IMR-90 (cell line): ENCODE results near the gene METRNL. TPM values are rescaled to one million over a fixed set of nuclear protein-coding genes. Genes with fewer than 3 reads are reported as not detected.

ENCODE experiments used
- ATAC-seq: fragments of 200-7000 bp; cut with Tn5 transposase; 2 replicates; pipeline ENCODE4 v1.9.1; 2020; ENCODE audit warnings: low read depth, mild to moderate bottlenecking, moderate library complexity
- BruUV-seq: library from RNA; stranded (reverse); fragments of 400-500 nt; replicated peaks from 2 replicates; lab custom pipeline; 2021; lab: Mats Ljungman, UMichigan
- CTCF ChIA-PET: fragments of 300-600 bp; formaldehyde crosslinking; extraction: SDS; loops from one replicate; lab custom pipeline; 2021; ENCODE audit warnings: antibody characterized with exemption; lab: Yijun Ruan, JAX
- POLR2A ChIA-PET: fragments of 300-600 bp; sonication (Branson Sonifier 250); formaldehyde crosslinking; loops from one replicate; lab custom pipeline; 2022; ENCODE audit warnings: antibody characterized with exemption; ENCODE audit not compliant: unreplicated experiment; lab: Charles Lee
- DNase-seq: peaks from one replicate; pipeline ENCODE4 v3.0.0; 2013
- H2AFZ ChIP-seq: replicated peaks from 2 replicates; pipeline ENCODE3; 2013; ENCODE audit warnings: low read length, mild to moderate bottlenecking; ENCODE audit not compliant: poor library complexity
- H2AK5ac ChIP-seq: 2 replicates; pipeline ENCODE4 v1.6.1; 2013; ENCODE audit warnings: low read depth, low read length, inconsistent platforms
- H2AK9ac ChIP-seq: replicated peaks from 2 replicates; pipeline ENCODE3; 2013; ENCODE audit warnings: mild to moderate bottlenecking, low read depth, low read length, moderate library complexity; ENCODE audit not compliant: poor library complexity
- H2BK120ac ChIP-seq: 2 replicates; pipeline ENCODE4 v1.6.1; 2013; ENCODE audit warnings: low read depth, low read length, inconsistent platforms
- H2BK15ac ChIP-seq: 3 replicates; pipeline ENCODE4 v1.6.1; 2013; ENCODE audit warnings: low read depth, low read length, inconsistent platforms
- H2BK20ac ChIP-seq: 2 replicates; pipeline ENCODE4 v1.6.1; 2013; ENCODE audit warnings: low read depth, mild to moderate bottlenecking, inconsistent platforms, low read length, moderate library complexity
- H2BK5ac ChIP-seq: 2 replicates; pipeline ENCODE4 v1.6.1; 2013; ENCODE audit warnings: mild to moderate bottlenecking, low read depth, low read length, inconsistent platforms; ENCODE audit not compliant: poor library complexity, severe bottlenecking
- H3K14ac ChIP-seq: replicated peaks from 2 replicates; pipeline ENCODE4 v1.6.1; 2013; ENCODE audit warnings: low read depth, low read length, inconsistent platforms
- H3K18ac ChIP-seq: 2 replicates; pipeline ENCODE4 v1.6.1; 2013; ENCODE audit warnings: low read depth, low read length, control low read depth
- H3K23ac ChIP-seq: 2 replicates; pipeline ENCODE4 v1.6.1; 2013; ENCODE audit warnings: low read depth, low read length, inconsistent platforms
- H3K27ac ChIP-seq: 2 replicates; pipeline ENCODE4 v1.5.1; 2013; ENCODE audit warnings: mild to moderate bottlenecking, control low read depth, low read length; ENCODE audit not compliant: insufficient read depth
- H3K27me3 ChIP-seq: 2 replicates; pipeline ENCODE4 v1.6.1; 2013; ENCODE audit warnings: low read length; ENCODE audit not compliant: control insufficient read depth, insufficient read depth
- H3K36me3 ChIP-seq: 2 replicates; pipeline ENCODE4 v1.6.1; 2013; ENCODE audit warnings: low read length, mixed read lengths; ENCODE audit not compliant: control insufficient read depth, insufficient read depth
- H3K4ac ChIP-seq: 2 replicates; pipeline ENCODE4 v1.6.1; 2013; ENCODE audit warnings: low read depth, low read length, inconsistent platforms
- H3K4me1 ChIP-seq: 2 replicates; pipeline ENCODE4 v1.6.1; 2013; ENCODE audit warnings: low read length, mixed read lengths; ENCODE audit not compliant: control insufficient read depth, insufficient read depth
- H3K4me2 ChIP-seq: 2 replicates; pipeline ENCODE4 v1.6.1; 2013; ENCODE audit warnings: low read depth, mild to moderate bottlenecking, control low read depth, low read length, moderate library complexity
- H3K4me3 ChIP-seq: 2 replicates; pipeline ENCODE4 v1.5.1; 2013; ENCODE audit warnings: low read depth, mild to moderate bottlenecking, control low read depth, low read length, moderate library complexity; ENCODE audit not compliant: insufficient read depth
- H3K56ac ChIP-seq: 2 replicates; pipeline ENCODE4 v1.6.1; 2013; ENCODE audit warnings: low read length, inconsistent platforms; ENCODE audit not compliant: insufficient read depth; ENCODE audit errors: extremely low read depth
- H3K79me1 ChIP-seq, 2 experiments: 2 replicates each; pipeline ENCODE4 v1.6.1; 2013; ENCODE audit warnings: low read length in 2 of 2, inconsistent platforms in 1 of 2, low read depth in 1 of 2
- H3K9ac ChIP-seq: 2 replicates; pipeline ENCODE4 v1.6.1; 2013; ENCODE audit warnings: low read depth, low read length, control low read depth
- H3K9me1 ChIP-seq: 2 replicates; pipeline ENCODE4 v1.6.1; 2013; ENCODE audit warnings: low read length, inconsistent platforms; ENCODE audit not compliant: insufficient read depth
- H3K9me3 ChIP-seq: 2 replicates; pipeline ENCODE4 v1.6.1; 2013; ENCODE audit warnings: low read length; ENCODE audit not compliant: control insufficient read depth, insufficient read depth
- H4K20me1 ChIP-seq: 2 replicates; pipeline ENCODE4 v1.6.1; 2013; ENCODE audit warnings: low read length, inconsistent platforms; ENCODE audit not compliant: insufficient read depth
- H4K5ac ChIP-seq: 2 replicates; pipeline ENCODE4 v1.6.1; 2013; ENCODE audit warnings: mild to moderate bottlenecking, low read depth, low read length, control low read depth
- H4K8ac ChIP-seq, 2 experiments: 2 replicates each; pipeline ENCODE4 v1.6.1; 2013; ENCODE audit warnings: low read depth in 2 of 2, low read length in 2 of 2, control low read depth in 1 of 2, inconsistent platforms in 1 of 2
- H4K91ac ChIP-seq: 2 replicates; pipeline ENCODE4 v1.6.1; 2013; ENCODE audit warnings: low read depth, low read length, inconsistent platforms; ENCODE audit not compliant: insufficient read depth
- BHLHE40 ChIP-seq: fragments of 150-350 bp; IDR thresholded peaks from 2 replicates; pipeline ENCODE4 v1.6.1; 2016; ENCODE audit warnings: mild to moderate bottlenecking, low read depth, low read length
- CEBPB ChIP-seq: IDR thresholded peaks from 2 replicates; pipeline ENCODE4 v1.6.1; 2012; ENCODE audit warnings: low read depth, low read length, improper control_type of control experiment
- CHD1 ChIP-seq: IDR thresholded peaks from 2 replicates; pipeline ENCODE4 v1.6.1; 2012; ENCODE audit warnings: low read depth, low read length, improper control_type of control experiment
- CTCF ChIP-seq: conservative IDR thresholded peaks from 2 replicates; pipeline ENCODE4 v1.5.1; 2012; ENCODE audit warnings: mild to moderate bottlenecking, low read depth, low read length, improper control_type of control experiment
- FOS ChIP-seq: fragments of 150-350 bp; IDR thresholded peaks from 2 replicates; pipeline ENCODE4 v1.6.1; 2016; ENCODE audit warnings: low read depth, low read length
- MAFK ChIP-seq: IDR thresholded peaks from 2 replicates; pipeline ENCODE4 v1.6.1; 2012; ENCODE audit warnings: low read depth, low read length, improper control_type of control experiment
- MAZ ChIP-seq: IDR thresholded peaks from 2 replicates; pipeline ENCODE4 v1.6.1; 2012; ENCODE audit warnings: low read depth, mild to moderate bottlenecking, low read length, improper control_type of control experiment, moderate library complexity, borderline replicate concordance
- MXI1 ChIP-seq: IDR thresholded peaks from 2 replicates; pipeline ENCODE4 v1.6.1; 2012; ENCODE audit warnings: low read depth, mild to moderate bottlenecking, low read length, moderate library complexity, borderline replicate concordance
- NFE2L2 ChIP-seq: fragments of 150-350 bp; IDR thresholded peaks from 2 replicates; pipeline ENCODE4 v1.6.1; 2016; ENCODE audit warnings: low read depth, mild to moderate bottlenecking, low read length
- RAD21 ChIP-seq: IDR thresholded peaks from 2 replicates; pipeline ENCODE4 v1.6.1; 2012; ENCODE audit warnings: low read length, improper control_type of control experiment
- RFX5 ChIP-seq: IDR thresholded peaks from 2 replicates; pipeline ENCODE4 v1.8.0; 2012; ENCODE audit warnings: low read depth, mild to moderate bottlenecking, low read length, moderate library complexity
- USF2 ChIP-seq: fragments of 150-350 bp; IDR thresholded peaks from 2 replicates; pipeline ENCODE4 v1.6.1; 2017; ENCODE audit warnings: mild to moderate bottlenecking, antibody characterized with exemption, low read length, low read depth
- WGBS, 2 experiments: methylation state at CpG; one replicate each; pipeline versions ENCODE4 v1.1.5 to v1.1.7; 2013; ENCODE audit warnings: missing lambda C conversion rate in 2 of 2; ENCODE audit not compliant: insufficient read length in 1 of 2; ENCODE audit errors: extremely low coverage in 2 of 2; 5-methylcytosine and 5-hydroxymethylcytosine counted together
- dilution Hi-C: fragments of 300-500 bp; cut with HindIII; formaldehyde crosslinking; loops from one replicate; pipeline ENCODE4 v1.14.3; 2018; ENCODE audit warnings: low sequenced_read_pairs; ENCODE audit not compliant: unreplicated experiment
- in situ Hi-C: fragments of 300-500 bp; cut with MboI; formaldehyde crosslinking; loops from 3 replicates; pipeline ENCODE4 v1.14.3; 2019; ENCODE audit warnings: low sequenced_read_pairs, inconsistent platforms, mixed read lengths
- intact Hi-C: fragments of 100-400 bp; cut with micrococcal nuclease; formaldehyde crosslinking; loops from 2 replicates; pipeline ENCODE4 v1.10.0; 2022
- polyA plus RNA-seq, 3 experiments: library from polyadenylated mRNA; depleted of rRNA; stranded (reverse); fragments of >200 nt; gene quantifications; 2 replicates each; pipeline ENCODE4 v1.2.3, GENCODE V29; 2012; ENCODE audit warnings: low replicate concordance in 1 of 3
- total RNA-seq: library from RNA; depleted of rRNA; stranded (reverse); fragments of >200 nt; gene quantifications from 2 replicates; pipeline ENCODE4 v1.2.3, GENCODE V29; 2012

METRNL gene
- total and polyA plus RNA-seq, 2 of the 4 experiments (the other 2 are of a cell fraction) = 17.9 to 48.2 TPM

GRCh38 chr17:83062011-83062817 is 17.2 kb upstream of the METRNL start (continued):
- no peak for TF ChIP-seq FOS

- DNase-seq = no peak
- dilution Hi-C loops = no loop called here
- intact Hi-C loops = no loop called here
These were observed 16.4 kb upstream of the METRNL start for GRCh38 chr17:83062818-83063671.

More at GRCh38 chr17:83062818-83063671, 16.4 kb upstream of the METRNL start:
- no peak overlapping the region for H2BK15ac ChIP-seq
- H4K8ac ChIP-seq = no peak overlapping the region
- no peak for ATAC-seq
- no peak overlapping the region for H4K5ac ChIP-seq
- H3K4ac ChIP-seq = no peak overlapping the region
- ChIA-PET CTCF (no interaction called here), POLR2A (no interaction called here)
- H3K4me3 ChIP-seq = no peak overlapping the region
- no peak overlapping the region for H3K9ac ChIP-seq
- no peak overlapping the region; the same call in 1 of the 2 replicates for H3K23ac ChIP-seq
- H3K36me3 ChIP-seq = no peaks in the 10 kb centered on the region
- no peaks in the 10 kb centered on the region for H4K20me1 ChIP-seq
- no peak overlapping the region for H3K27ac ChIP-seq
- no peaks in the 10 kb centered on the region for H3K9me1 ChIP-seq
- H3K14ac ChIP-seq = no peak overlapping the region
- in situ Hi-C loops = no loop called here
- H2BK120ac ChIP-seq = no peak overlapping the region
- no peaks in the 10 kb centered on the region for H3K79me1 ChIP-seq
- H4K91ac ChIP-seq = no peak overlapping the region
- 74% methylated on average over 11 of the region's 30 CpGs; no CpG with 5 or more reads in 1 of the 2 experiments for WGBS, 2 experiments
- no peak overlapping the region for H3K4me2 ChIP-seq
- no peak overlapping the region for H3K18ac ChIP-seq
- H3K27me3 ChIP-seq = peaks cover 5% of the 10 kb centered on the region
- H3K4me1 ChIP-seq = no peaks in the 10 kb centered on the region
- peak overlapping the region; percentile 16; the same call in 1 of the 2 replicates for H2AK5ac ChIP-seq
- no peak overlapping the region for H2BK20ac ChIP-seq
- H2AK9ac ChIP-seq = peak overlapping the region; percentile 50
- TF ChIP-seq CTCF = no peak
- TF ChIP-seq USF2 = no peak
- TF ChIP-seq MAZ = no peak
- no peak for TF ChIP-seq RFX5
- no peak for TF ChIP-seq FOS
- TF ChIP-seq BHLHE40 = no peak
- no peak for TF ChIP-seq MAFK
- TF ChIP-seq MXI1 = no peak
- TF ChIP-seq NFE2L2 = no peak
- no peak for TF ChIP-seq RAD21
- no peak for TF ChIP-seq CEBPB
- no peak for TF ChIP-seq CHD1
- no peak overlapping the region for H2BK5ac ChIP-seq
- no peak overlapping the region for H3K56ac ChIP-seq
- H2AFZ ChIP-seq = no peak overlapping the region
- H3K9me3 ChIP-seq = no peaks in the 10 kb centered on the region
- BruUV-seq = no TSS peak
